ENCODE measurements around the gene FASTKD2. TPM values are rescaled to one million over a fixed set of nuclear protein-coding genes. Genes with fewer than 3 reads are reported as not detected.

The FASTKD2 gene
- total RNA-seq, 4 donors from 2014 or later: 18.4 to 39.3 (median 30.2) TPM

DNA sequence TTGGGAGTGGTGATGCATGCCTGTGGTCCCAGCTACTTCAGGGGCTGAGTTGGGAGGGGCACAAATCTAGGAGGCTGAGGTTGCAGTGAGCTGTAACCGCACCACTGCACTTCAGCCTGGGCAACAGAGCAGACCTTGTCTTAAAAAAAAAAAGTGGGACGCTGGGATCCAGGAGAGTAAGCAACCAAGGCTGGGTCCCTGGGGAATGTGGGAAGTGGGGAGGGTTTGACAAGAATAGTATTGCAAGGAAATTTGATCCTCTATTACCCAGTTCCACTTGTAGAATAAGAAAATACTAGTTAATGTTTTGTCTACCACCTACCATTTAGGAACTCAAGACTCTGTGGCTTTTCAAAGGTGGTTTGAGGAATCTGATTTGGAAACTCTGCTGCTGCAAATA, 26.1 kb upstream of the FASTKD2 start:
- TF ChIP-seq, protein P1, sequence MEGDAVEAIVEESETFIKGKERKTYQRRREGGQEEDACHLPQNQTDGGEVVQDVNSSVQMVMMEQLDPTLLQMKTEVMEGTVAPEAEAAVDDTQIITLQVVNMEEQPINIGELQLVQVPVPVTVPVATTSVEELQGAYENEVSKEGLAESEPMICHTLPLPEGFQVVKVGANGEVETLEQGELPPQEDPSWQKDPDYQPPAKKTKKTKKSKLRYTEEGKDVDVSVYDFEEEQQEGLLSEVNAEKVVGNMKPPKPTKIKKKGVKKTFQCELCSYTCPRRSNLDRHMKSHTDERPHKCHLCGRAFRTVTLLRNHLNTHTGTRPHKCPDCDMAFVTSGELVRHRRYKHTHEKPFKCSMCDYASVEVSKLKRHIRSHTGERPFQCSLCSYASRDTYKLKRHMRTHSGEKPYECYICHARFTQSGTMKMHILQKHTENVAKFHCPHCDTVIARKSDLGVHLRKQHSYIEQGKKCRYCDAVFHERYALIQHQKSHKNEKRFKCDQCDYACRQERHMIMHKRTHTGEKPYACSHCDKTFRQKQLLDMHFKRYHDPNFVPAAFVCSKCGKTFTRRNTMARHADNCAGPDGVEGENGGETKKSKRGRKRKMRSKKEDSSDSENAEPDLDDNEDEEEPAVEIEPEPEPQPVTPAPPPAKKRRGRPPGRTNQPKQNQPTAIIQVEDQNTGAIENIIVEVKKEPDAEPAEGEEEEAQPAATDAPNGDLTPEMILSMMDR (IDR thresholded peaks at IDR 0.05): no peak
- TF ChIP-seq POLR2A (IDR thresholded peaks at IDR 0.05): no peak
- H3K27me3 ChIP-seq: no peaks in the 10 kb centered on the region

DNA sequence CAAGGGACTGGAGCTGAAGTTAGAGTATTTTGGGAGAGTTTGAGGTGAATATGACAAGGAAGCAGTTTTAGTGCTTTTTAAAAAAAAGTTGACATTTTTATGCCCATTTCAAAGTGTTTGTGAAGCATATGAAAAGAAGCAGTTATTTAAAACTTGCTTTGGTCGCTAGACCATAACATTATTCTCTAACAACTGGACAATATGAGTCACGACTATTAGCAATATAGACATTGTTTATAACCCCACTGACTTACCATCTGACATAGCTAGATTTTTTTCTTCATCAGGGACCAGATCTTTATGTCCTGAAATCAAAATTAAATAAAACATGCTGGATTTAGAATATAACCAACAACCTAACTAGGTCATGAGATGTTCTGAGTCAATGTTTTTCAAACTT, 24.6 kb upstream of the FASTKD2 start:
- Histone ChIP-seq H3K4me1 (no peaks in the 10 kb centered on the region), H3K27ac (no peak overlapping the region), H3K4me3 (no peak overlapping the region), H3K36me3 (no peaks in the 10 kb centered on the region), H3K9me3 (no peaks in the 10 kb centered on the region), H3K27me3 (no peaks in the 10 kb centered on the region)
- 37 to 39% methylated on average over 2 of the region's 2 CpGs for WGBS, 2 donors
- intact Hi-C loops (cut with DNase I): no loop called here
- no peak for DNase-seq
- no peak for TF ChIP-seq POLR2A (IDR thresholded peaks at IDR 0.05)
- TF ChIP-seq, protein P1 (IDR thresholded peaks at IDR 0.05): no peak

More for the DNA sequence above, 26.1 kb upstream of the FASTKD2 start:
- no peak for DNase-seq
- Histone ChIP-seq H3K4me3 (no peak overlapping the region), H3K27ac (no peak overlapping the region), H3K9me3 (no peaks in the 10 kb centered on the region), H3K4me1 (no peaks in the 10 kb centered on the region), H3K36me3 (no peaks in the 10 kb centered on the region)
- 69 to 75% methylated on average over 2 of the region's 2 CpGs for WGBS, 2 donors
- intact Hi-C loops (cut with DNase I): no loop called here

DNA sequence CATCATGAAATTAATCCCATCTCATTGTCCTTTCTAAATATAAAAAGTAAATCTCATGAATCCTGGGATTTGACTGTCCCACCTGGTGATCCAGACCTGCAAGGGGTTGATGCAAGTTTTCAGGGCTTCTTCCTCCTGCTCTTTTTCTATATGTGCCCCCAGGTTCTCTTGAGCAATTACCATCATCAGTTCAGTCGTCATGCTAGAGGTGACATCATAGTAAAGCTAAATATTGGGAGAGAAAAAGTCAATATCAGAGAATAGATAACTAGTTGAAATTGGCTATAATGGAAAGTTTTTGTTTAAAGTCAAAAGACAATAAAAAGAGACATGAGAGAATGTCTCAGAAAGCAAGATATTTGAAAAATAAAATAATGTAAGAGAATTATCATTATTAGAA, 8.6 kb upstream of the FASTKD2 start:
- H3K27ac ChIP-seq: no peak overlapping the region
- 19 to 50% methylated on average over 1 of the region's 1 CpG for WGBS, 2 donors
- no peak for DNase-seq
- H3K36me3 ChIP-seq: no peaks in the 10 kb centered on the region
- intact Hi-C loops (cut with DNase I): no loop called here
- H3K4me1 ChIP-seq: no peaks in the 10 kb centered on the region
- H3K4me3 ChIP-seq: no peak overlapping the region
- no peaks in the 10 kb centered on the region for H3K9me3 ChIP-seq
- no peaks in the 10 kb centered on the region for H3K27me3 ChIP-seq
- no peak for TF ChIP-seq POLR2A (IDR thresholded peaks at IDR 0.05)
- TF ChIP-seq, protein P1 (IDR thresholded peaks at IDR 0.05): no peak

DNA sequence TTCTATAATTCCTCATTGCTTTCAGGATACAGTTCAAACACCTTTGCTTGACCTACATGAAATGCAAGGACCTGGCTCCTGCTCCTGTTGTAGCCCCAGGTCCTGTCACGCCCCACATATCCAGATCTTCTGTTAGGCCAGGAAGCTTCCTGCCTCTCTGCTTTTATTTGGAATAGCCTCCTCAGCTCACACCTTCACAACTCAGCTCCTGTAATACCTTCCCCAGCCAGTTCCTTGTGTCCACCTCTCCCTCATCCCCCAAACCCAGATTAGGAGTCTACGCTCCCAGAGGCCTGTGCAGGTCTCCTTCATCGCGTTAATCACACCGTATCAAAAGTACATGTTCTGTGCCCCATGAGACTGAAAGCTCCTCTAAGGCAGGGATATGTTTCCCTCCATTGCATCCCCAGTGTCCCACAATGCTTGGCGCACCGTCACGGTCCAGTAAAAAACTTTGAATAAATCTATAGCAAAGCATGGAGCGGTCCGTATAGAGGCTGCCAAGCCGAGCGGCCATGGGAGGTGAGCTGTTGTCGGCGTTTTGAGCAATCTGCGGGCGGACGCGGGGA, 649 bp upstream of the FASTKD2 start:
- 11 to 18% methylated on average over 8 to 18 of the region's 18 CpGs for WGBS, 2 donors
- H3K27ac ChIP-seq: peak overlapping the region; percentile 89 to 95 (median 90)
- no peaks in the 10 kb centered on the region for H3K9me3 ChIP-seq
- intact Hi-C loops (cut with DNase I): no loop called here
- peaks cover 0 to 33% (median 0%) of the 10 kb centered on the region in 3 donors for H3K36me3 ChIP-seq
- H3K4me1 ChIP-seq: peaks cover 5 to 48% (median 20%) of the 10 kb centered on the region in 3 donors
- H3K4me3 ChIP-seq: peak overlapping the region; percentile 64 to 92 (median 88)
- TF ChIP-seq, protein P1 (IDR thresholded peaks at IDR 0.05): peak in 1 of 6 experiments; percentile 12
- no peak for TF ChIP-seq POLR2A (IDR thresholded peaks at IDR 0.05)
- H3K27me3 ChIP-seq: no peaks in the 10 kb centered on the region
- no peak for DNase-seq

DNA sequence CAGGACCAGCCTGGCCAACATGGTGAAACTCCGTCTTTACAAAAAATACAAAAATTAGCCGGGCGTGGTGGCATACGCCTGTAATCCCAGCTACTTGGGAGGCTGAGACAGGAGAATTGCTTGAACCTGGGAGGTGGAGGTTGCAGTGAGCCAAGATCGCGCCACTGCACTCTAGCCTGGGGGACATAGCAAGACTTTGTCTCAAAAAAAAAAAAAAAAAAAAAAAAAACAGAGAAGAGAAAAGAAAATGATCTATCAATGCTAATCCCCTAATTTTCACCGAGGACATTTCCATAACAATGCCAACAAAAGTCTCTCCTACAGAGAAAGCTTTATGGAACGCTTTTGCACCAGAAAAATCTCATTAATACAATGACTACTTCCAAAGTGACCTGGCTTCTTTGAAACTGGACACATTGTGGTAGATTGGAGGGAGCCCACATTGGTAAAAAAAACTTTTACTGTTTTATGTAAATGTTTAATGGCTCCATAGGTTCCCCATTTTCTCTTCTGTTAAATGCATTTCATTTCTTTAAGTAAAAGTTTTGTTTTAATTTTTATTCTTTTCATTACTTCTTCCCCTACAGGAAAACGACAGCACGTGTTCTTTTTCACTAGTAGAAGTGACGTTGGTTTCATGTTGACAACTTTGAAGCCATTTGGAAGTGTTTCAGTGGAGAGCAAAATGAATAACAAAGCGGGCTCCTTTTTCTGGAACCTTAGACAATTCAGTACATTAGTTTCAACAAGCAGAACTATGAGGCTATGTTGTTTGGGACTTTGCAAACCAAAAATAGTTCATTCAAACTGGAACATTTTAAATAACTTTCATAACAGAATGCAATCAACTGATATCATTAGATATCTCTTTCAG, 888 bp downstream of the FASTKD2 start:
- no peak for DNase-seq
- Histone ChIP-seq H3K9me3 (no peaks in the 10 kb centered on the region), H3K36me3 (peaks cover 0 to 48% (median 2%) of the 10 kb centered on the region in 3 donors), H3K4me1 (peaks cover 5 to 48% (median 20%) of the 10 kb centered on the region in 3 donors), H3K27me3 (no peaks in the 10 kb centered on the region), H3K27ac (peak overlapping the region; percentile 89 to 95 (median 90)), H3K4me3 (peak overlapping the region; percentile 64 to 92 (median 88))
- WGBS, 2 donors: 42% methylated on average over 9 to 11 of the region's 12 CpGs
- intact Hi-C loops (cut with DNase I): no loop called here
- TF ChIP-seq, protein P1 (IDR thresholded peaks at IDR 0.05): no peak
- TF ChIP-seq POLR2A (IDR thresholded peaks at IDR 0.05): no peak

All from esophagus squamous epithelium (tissue), 5 donors.